GM18505 (cell line): ENCODE results near the gene BANK1.
A peak's percentile ranks its signal among the peaks of the same experiment; 100 is the strongest.

ENCODE experiments used
- ATAC-seq: cut with Tn5 transposase; IDR thresholded peaks from one replicate; pipeline ENCODE4 v1.9.1; 2021; ENCODE audit not compliant: unreplicated experiment
- POLR2A ChIP-seq: IDR thresholded peaks from 4 replicates; pipeline ENCODE4 v1.6.1; 2011; ENCODE audit warnings: borderline replicate concordance; ENCODE audit not compliant: insufficient read depth, insufficient read length; ENCODE audit errors: extremely low read depth

Gene BANK1

DNA sequence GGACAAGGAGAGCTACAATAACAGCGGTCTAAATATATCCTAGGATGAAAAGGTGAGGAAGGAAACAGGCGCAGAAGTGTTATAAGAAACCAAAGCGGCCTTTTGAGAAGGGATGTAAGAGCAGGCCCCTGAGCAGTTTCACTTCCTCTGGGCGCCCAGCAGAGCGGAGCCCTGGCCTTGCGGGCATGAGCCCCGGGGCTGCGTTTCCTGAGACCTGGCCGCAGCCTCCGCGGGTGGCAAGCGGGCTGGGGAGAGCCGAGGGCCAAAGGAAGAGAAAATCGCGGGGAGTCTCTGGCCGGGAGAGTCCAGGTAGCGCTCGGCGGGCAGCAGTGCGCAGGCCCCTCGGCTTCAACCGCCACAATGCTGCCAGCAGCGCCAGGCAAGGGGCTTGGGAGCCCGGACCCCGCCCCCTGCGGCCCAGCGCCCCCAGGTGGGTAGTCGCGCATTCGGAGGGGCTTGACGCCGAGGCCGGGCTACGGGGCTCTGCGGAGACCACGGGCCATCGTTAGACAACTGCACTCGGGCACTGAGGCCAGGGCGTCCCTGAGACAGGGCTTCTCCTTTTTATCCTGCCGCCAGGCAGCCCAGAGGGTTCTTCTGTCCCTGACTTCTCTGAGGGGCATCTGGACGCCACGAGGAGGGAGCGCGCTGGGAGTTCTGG lies at the start of gene BANK1:
Gene BANK1 (plus strand): TSS at position 210 of the 661 bp plus-strand sequence. CDS start 151 bp downstream, at position 361.
- peak; percentile 100 for ATAC-seq
- TF ChIP-seq POLR2A: peak; percentile 49

DNA sequence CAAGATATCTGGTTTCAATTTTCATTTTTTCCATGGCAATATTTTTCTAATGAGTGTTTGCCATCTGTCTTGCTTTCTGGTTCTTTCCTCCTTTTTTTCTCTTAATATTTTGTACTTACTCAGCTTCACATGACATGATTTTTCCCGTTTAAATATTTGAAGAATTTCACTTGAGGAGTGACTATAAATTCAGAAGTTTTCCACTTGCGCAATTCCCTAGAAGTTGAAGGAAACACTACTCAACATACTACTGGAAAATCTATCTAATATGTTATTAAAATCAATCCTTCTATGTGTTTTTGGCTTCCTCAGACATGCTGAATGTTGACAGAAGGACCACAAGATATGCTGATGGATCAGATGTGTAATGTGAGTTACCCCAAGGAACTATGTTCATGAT lies 36.8 kb upstream of the BANK1 start:
- TF ChIP-seq POLR2A: no peak
- no peak for ATAC-seq

- TF ChIP-seq POLR2A: no peak
- ATAC-seq: no peak
Measured at GRCh38 chr4:101756181-101756580, 34.3 kb upstream of the BANK1 start.

DNA sequence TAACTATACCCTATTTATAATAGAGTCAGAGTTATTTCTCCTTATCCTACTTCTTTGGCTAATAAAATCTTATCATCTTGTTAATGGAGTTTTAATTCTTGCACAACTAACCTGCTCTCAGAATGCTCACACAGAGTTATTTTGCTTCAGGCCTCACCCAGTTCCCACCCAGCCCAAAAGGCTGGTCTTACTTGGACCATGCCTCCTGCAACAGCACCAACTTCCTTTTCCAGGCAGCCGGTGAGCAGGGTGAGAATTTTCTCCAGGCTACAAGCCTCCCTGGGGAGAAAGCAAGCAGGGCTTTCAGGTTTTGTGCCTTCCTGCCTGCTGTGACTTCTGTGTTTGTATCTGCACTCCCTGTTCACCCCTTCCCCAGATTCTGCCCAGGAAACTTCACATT lies 29.1 kb upstream of the BANK1 start:
- no peak for ATAC-seq
- TF ChIP-seq POLR2A: no peak

DNA sequence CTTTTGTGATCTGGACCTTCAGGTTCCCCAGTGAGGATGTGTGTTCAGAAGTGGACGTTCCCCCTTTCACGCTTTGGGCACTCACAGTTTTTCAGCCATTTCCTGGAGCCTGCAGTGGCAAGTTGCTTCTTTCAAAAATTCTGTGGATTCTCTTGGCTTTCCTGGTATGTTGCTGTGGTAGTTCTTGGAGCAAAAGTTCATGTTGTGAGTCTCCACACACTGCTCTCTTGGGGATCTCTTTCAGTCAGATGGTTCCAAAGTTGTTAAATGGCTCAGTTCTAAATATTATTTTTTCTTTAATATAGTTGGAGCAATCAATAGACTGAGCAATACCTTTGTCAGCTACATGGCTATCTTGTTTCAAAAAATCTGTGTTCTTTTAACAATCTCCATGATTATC lies 28.5 kb upstream of the BANK1 start:
- no peak for TF ChIP-seq POLR2A
- no peak for ATAC-seq

DNA sequence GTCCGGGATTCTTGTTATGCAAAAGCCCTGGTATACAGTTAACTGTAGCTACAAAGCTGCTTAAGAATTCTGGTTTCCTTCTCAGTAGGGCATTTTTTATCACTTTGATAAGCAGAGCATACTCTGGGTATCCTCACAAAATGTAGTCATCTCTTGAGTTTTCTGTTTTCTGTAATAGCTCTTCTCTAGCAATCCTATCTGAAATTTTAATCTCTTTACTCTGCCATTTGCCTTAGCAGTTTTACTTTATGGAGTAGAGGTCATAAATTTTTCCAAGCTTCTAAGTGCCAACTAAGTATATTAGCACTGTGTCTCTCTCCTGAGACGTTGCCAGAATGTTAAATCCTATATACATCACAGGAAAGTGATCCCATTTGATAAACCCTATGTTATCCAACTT lies 28.0 kb upstream of the BANK1 start:
- no peak for ATAC-seq
- TF ChIP-seq POLR2A: no peak

- TF ChIP-seq POLR2A: no peak
- ATAC-seq: no peak
Measured at GRCh38 chr4:101763576-101763975, 27.0 kb upstream of the BANK1 start.

- TF ChIP-seq POLR2A: no peak
- no peak for ATAC-seq
Measured at GRCh38 chr4:101774807-101775206, 15.7 kb upstream of the BANK1 start.

- TF ChIP-seq POLR2A: no peak
- no peak for ATAC-seq
Measured at GRCh38 chr4:101777431-101777830, 13.1 kb upstream of the BANK1 start.

- TF ChIP-seq POLR2A: no peak
- ATAC-seq: no peak
Measured at GRCh38 chr4:101780284-101780683, 10.2 kb upstream of the BANK1 start.

DNA sequence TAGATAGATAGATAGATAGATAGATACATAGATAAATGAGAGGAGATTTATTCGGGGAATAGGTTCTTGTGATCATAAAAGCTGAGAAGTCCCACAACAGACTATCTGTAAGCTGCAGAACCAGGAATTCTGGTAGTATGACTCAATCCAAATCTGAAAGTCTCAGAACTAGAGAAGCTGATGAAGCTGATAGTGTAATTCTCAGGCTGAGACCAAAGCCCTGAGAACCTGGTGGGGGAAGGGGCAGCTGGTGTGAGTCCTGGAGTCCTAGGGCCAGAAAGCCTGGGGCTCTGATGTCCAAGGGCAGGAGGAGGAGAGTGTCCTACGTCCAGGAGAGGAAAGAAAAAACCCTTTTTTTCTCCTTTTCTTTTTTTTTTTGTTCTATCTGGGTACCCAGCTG lies 8.0 kb upstream of the BANK1 start:
- ATAC-seq: peak; percentile 61
- no peak for TF ChIP-seq POLR2A

DNA sequence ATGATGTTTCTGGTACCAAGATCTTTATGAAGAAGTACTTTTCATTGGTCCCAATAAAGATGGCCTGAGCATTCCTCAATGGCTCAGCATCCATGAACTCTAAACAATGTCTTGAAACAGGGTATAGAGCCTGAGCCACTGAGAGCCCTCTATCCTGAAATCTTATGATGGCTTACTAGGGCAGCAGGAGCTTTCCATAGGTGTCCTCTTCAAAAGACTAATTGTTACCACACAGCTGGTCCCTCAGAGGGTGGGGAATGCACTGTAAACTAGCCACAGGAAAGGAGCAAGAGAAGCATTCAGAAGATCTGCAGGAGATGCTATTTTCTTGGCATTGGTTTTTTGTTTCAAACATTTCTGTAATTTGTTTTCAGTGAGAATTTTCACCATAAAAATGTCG lies 5.6 kb upstream of the BANK1 start:
- no peak for TF ChIP-seq POLR2A
- no peak for ATAC-seq

DNA sequence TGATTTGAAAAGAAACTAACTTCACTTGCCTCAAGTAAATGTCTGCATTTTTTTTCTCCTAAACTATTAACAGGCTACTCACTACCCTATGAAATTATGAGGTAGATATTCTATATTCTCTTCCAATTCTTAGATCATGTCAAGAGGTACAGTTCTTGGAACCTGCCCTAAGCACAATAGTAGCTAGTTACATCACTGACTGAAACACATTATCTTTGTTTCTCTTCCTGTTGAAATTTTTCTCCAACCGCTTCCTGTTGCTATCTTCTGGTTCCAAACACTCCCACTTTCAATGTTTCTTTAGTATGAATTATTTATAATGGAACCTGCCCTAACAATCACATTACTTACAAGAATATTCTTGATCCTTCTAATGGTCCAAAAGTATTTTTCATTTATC lies 5.0 kb upstream of the BANK1 start:
- no peak for TF ChIP-seq POLR2A
- ATAC-seq: no peak

GRCh38 chr4:101787701-101788316 lies 2.7 kb upstream of the BANK1 start:
- ATAC-seq: no peak

More at GRCh38 chr4:101787701-101788316, 2.7 kb upstream of the BANK1 start:
- no peak for TF ChIP-seq POLR2A
